Measurements from ENCODE around the gene YPEL4.

YPEL4 gene

DNA sequence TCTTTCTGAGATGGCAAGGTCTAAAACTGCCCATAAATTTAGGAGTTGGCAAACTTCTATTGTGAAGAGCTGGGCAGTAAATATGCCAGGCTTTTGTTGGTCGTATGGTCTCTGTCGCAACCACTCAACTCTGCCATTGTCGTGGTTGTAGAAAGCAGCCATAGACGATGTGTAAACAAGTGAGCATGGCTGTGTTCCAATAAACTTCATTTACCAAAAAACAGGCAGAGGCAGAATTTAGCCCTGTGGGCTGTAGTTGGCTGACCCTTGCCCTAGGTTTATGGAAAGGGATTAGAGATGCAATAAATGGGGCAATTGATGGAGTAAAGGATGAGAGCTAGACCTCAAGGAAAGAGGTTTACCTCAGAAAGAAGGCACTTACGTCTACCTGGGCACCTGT lies 17.6 kb downstream of the YPEL4 start:
- no peak for DNase-seq (ENCODE audit: low read depth)
- no peak overlapping the region for H3K4me3 ChIP-seq (ENCODE audit: low read length)
- TF ChIP-seq, protein P1, sequence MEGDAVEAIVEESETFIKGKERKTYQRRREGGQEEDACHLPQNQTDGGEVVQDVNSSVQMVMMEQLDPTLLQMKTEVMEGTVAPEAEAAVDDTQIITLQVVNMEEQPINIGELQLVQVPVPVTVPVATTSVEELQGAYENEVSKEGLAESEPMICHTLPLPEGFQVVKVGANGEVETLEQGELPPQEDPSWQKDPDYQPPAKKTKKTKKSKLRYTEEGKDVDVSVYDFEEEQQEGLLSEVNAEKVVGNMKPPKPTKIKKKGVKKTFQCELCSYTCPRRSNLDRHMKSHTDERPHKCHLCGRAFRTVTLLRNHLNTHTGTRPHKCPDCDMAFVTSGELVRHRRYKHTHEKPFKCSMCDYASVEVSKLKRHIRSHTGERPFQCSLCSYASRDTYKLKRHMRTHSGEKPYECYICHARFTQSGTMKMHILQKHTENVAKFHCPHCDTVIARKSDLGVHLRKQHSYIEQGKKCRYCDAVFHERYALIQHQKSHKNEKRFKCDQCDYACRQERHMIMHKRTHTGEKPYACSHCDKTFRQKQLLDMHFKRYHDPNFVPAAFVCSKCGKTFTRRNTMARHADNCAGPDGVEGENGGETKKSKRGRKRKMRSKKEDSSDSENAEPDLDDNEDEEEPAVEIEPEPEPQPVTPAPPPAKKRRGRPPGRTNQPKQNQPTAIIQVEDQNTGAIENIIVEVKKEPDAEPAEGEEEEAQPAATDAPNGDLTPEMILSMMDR (conservative IDR thresholded peaks at IDR 0.05; ENCODE audit: low read length): no peak

- no peak overlapping the region for H3K4me3 ChIP-seq (ENCODE audit: low read length)
- TF ChIP-seq, protein P1 (conservative IDR thresholded peaks at IDR 0.05; ENCODE audit: low read length): no peak
- no peak for DNase-seq (ENCODE audit: low read depth)
These were observed 19.5 kb downstream of the YPEL4 start for GRCh38 chr11:57630171-57630570.

GRCh38 chr11:57626895-57627294 lies 22.8 kb downstream of the YPEL4 start:
- H3K4me3 ChIP-seq (ENCODE audit: low read length): no peak overlapping the region
- no peak for DNase-seq (ENCODE audit: low read depth)
- TF ChIP-seq, protein P1 (conservative IDR thresholded peaks at IDR 0.05; ENCODE audit: low read length): no peak

GRCh38 chr11:57624864-57625263 lies 24.8 kb downstream of the YPEL4 start:
- H3K4me3 ChIP-seq (ENCODE audit: low read length): no peak overlapping the region
- TF ChIP-seq, protein P1 (conservative IDR thresholded peaks at IDR 0.05; ENCODE audit: low read length): no peak

DNA sequence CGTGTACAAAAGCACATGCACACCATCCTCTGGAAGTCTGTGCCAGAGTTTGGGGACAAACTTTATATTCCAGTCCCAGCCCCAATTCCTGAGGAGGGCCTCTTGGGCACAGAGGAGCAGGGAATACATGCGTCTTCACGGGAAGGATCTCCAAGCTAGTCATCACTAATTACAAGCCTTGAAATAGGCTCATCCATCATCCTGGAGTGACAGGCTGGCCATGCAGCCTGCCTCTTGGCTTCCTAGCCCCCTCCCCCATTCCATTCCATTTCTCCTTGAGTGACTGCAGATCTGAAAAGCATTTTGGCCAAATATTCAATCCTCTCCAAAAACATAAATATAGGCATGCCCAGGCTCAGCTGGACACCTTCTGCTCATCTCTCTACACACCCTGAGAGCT lies 27.4 kb downstream of the YPEL4 start:
- TF ChIP-seq, protein P1 (conservative IDR thresholded peaks at IDR 0.05; ENCODE audit: low read length): no peak
- H3K4me3 ChIP-seq (ENCODE audit: low read length): no peak overlapping the region
- DNase-seq (ENCODE audit: low read depth): no peak

More at GRCh38 chr11:57624864-57625263, 24.8 kb downstream of the YPEL4 start:
- DNase-seq (ENCODE audit: low read depth): no peak

- no peak overlapping the region for H3K4me3 ChIP-seq (ENCODE audit: low read length)
- TF ChIP-seq, protein P1 (conservative IDR thresholded peaks at IDR 0.05; ENCODE audit: low read length): no peak
- no peak for DNase-seq (ENCODE audit: low read depth)
These were observed 29.2 kb downstream of the YPEL4 start for GRCh38 chr11:57620467-57620866.

GRCh38 chr11:57619331-57619730 lies 30.4 kb downstream of the YPEL4 start:
- TF ChIP-seq, protein P1 (conservative IDR thresholded peaks at IDR 0.05; ENCODE audit: low read length): peak; percentile 19; the same call in 1 of the 2 replicates
- no peak overlapping the region for H3K4me3 ChIP-seq (ENCODE audit: low read length)
- DNase-seq (ENCODE audit: low read depth): no peak

Data from AG10803 (cell line).